Measurements from ENCODE around the gene USP25.

- TF ChIP-seq CTCF (IDR thresholded peaks at IDR 0.05): no peak
- TF ChIP-seq POLR2A (IDR thresholded peaks at IDR 0.05): no peak
- TF ChIP-seq POLR2AphosphoS5 (IDR thresholded peaks at IDR 0.05): no peak
- no peak for TF ChIP-seq EP300 (IDR thresholded peaks at IDR 0.05; ENCODE audit: low read depth)
Observed at GRCh38 chr21:15853126-15853525, 123.3 kb downstream of the USP25 start.
